ENCODE results near the gene NUDCD3. TPM values are rescaled to one million over a fixed set of nuclear protein-coding genes. Genes with fewer than 3 reads are reported as not detected.

NUDCD3 gene
- total RNA-seq, 1 donor from 2014 or later: 68.9 TPM

- peak; percentile 57 for DNase-seq (ENCODE audit: low spot score)
Observed at GRCh38 chr7:44372560-44373417, 117.7 kb downstream of the NUDCD3 start.

- DNase-seq (ENCODE audit: low spot score): no peak
Observed at GRCh38 chr7:44368885-44369284, 121.6 kb downstream of the NUDCD3 start.

- DNase-seq (ENCODE audit: low spot score): peak; percentile 73
Observed at GRCh38 chr7:44368455-44368854, 122.0 kb downstream of the NUDCD3 start.

GRCh38 chr7:44367475-44368043 is 122.9 kb downstream of the NUDCD3 start:
- peak; percentile 35 for DNase-seq (ENCODE audit: low spot score)

- no peak for DNase-seq (ENCODE audit: low spot score)
Observed at GRCh38 chr7:44366986-44367385, 123.5 kb downstream of the NUDCD3 start.

- no peak for DNase-seq (ENCODE audit: low spot score)
Observed at GRCh38 chr7:44353668-44354067, 136.8 kb downstream of the NUDCD3 start.

- DNase-seq (ENCODE audit: low spot score): no peak
Observed at GRCh38 chr7:44348851-44349781, 141.3 kb downstream of the NUDCD3 start.

- DNase-seq (ENCODE audit: low spot score): no peak
Observed at GRCh38 chr7:44348300-44348699, 142.2 kb downstream of the NUDCD3 start.

GRCh38 chr7:44347546-44348114 is 142.8 kb downstream of the NUDCD3 start:
- no peak for DNase-seq (ENCODE audit: low spot score)

- DNase-seq (ENCODE audit: low spot score): no peak
Observed at GRCh38 chr7:44346063-44346462, 144.4 kb downstream of the NUDCD3 start.

- no peak for DNase-seq (ENCODE audit: low spot score)
Observed at GRCh38 chr7:44341401-44341800, 149.1 kb downstream of the NUDCD3 start.

- DNase-seq (ENCODE audit: low spot score): no peak
Observed at GRCh38 chr7:44338600-44338999, 151.9 kb downstream of the NUDCD3 start.

- no peak for DNase-seq (ENCODE audit: low spot score)
Observed at GRCh38 chr7:44336491-44336890, 154.0 kb downstream of the NUDCD3 start.

GRCh38 chr7:44335184-44335583 is 155.3 kb downstream of the NUDCD3 start:
- no peak for DNase-seq (ENCODE audit: low spot score)

GRCh38 chr7:44334734-44335097 is 155.7 kb downstream of the NUDCD3 start:
- no peak for DNase-seq (ENCODE audit: low spot score)

GRCh38 chr7:44333911-44334733 is 156.3 kb downstream of the NUDCD3 start:
- no peak for DNase-seq (ENCODE audit: low spot score)

GRCh38 chr7:44331682-44332081 is 158.8 kb downstream of the NUDCD3 start:
- DNase-seq (ENCODE audit: low spot score): no peak

- DNase-seq (ENCODE audit: low spot score): no peak
Observed at GRCh38 chr7:44330331-44330730, 160.1 kb downstream of the NUDCD3 start.

GRCh38 chr7:44329888-44330287 is 160.6 kb downstream of the NUDCD3 start:
- DNase-seq (ENCODE audit: low spot score): no peak
